Endothelial cell of coronary artery (primary cell): ENCODE results near the gene ZNF275. TPM values are rescaled to one million over a fixed set of nuclear protein-coding genes. Genes with fewer than 3 reads are reported as not detected.

Experiments used
- total RNA-seq: library from RNA; depleted of rRNA; stranded (reverse); fragments of >200 nt; gene quantifications from 2 replicates; pipeline ENCODE4 v1.2.3, GENCODE V29; 2014

ZNF275 gene, protein sequence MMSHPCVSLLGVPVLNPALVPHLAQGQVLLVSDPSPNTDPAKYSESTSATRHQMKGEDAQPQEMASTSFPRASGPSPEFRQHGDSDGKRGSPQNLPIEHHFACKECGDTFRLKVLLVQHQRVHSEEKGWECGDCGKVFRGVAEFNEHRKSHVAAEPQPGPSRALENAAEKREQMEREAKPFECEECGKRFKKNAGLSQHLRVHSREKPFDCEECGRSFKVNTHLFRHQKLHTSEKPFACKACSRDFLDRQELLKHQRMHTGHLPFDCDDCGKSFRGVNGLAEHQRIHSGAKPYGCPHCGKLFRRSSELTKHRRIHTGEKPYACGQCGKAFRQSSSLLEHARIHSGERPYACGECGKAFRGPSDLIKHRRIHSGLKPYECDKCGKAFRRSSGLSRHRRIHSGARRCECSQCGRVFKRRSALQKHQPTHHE
- 3.8 and 5.9 TPM in 2 replicates for total RNA-seq

GRCh38 chrX:153333821-153334653, at the start of gene ZNF275:
ZNF275 (plus strand) TSS chrX:153334153; CDS start chrX:153336680, 2,527 bp downstream.

DNA sequence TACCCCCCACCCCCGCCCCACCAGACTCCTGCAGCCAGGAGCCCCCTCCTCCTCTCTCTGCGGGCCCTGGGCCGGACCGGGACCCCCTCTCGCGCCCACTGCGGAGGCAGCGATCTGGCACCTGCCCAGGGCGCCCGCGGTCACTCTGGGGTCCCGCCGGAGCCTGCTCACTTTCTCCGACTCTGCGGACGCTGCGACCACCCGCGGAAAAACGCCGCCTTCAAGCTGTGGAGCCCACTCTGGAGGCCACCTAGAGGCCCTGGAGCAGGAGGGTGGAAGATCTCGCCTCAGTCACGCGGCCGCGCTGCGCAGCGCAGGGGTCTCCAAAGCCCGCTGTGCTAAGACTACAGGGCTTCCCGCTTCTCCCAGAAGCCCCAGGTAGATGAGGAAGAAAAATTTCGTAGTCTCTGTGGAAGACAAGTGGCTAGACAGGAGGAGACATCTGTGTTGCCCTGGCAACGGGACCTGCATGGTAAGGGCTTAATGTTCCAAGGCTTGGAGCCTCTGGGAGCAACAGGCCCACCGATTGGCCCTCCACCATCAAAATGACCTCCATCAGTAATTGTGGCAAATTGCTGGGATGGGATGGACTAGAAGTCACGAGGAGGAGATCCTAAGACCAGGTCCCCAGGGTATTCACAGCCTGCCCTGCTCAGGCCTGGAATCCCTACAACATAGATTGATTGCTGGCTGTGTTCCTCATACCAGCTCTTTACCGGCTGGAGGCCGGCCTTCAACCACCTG, 12.4 kb upstream of the ZNF275 start, which contains the start of gene PNMA6F:
PNMA6F (minus strand) TSS at position 387 of the 744 bp plus-strand sequence. CDS start 1,093 bp downstream, outside the sequence.

DNA sequence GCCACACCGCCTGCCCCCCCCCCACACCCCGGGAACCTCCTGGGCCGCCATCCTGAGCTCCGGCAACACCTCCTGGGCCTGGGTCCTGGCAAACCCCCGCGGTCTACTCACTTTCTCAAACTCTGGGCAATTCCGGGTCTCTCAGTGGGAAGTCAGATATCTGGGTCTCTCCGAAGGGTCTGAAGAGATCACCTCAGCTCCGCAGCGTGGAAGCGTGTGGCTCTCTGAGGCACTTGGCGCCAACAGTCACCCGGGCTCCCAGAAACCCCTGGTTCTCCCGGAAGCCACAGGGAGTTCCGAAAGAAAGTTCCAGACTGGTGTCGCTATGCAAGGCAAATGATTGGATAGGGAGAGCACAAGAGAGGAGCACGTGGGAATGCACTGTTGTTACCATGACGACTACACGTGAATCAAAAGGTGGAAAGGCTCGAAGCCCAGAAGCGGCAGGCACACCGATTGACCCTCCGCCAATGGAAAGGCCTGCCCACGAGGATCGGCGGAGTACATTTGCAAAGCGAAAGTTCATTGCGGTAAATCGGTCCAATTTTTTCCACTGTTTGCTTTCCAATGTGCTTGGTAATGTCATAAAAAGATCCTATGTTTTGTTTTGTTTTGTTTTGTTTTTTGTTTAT, 67.3 kb downstream of the ZNF275 start, which contains the start of gene PNMA6E:
PNMA6E (minus strand) TSS at position 218 of the 632 bp plus-strand sequence. CDS start 2,501 bp downstream, outside the sequence.

Other genes starting within 250 kb of the ZNF275 start
- gene MAGEA1, start 154.9 kb upstream of the ZNF275 start, total RNA-seq: not detected in 2 replicates
- gene PNMA6F, start 12.4 kb upstream of the ZNF275 start, total RNA-seq: not detected in 2 replicates
- not detected in 2 replicates for gene PNMA6E, start 67.2 kb downstream of the ZNF275 start, total RNA-seq
- 0.90 and 1.5 TPM in 2 replicates for gene ZFP92, start 77.3 kb downstream of the ZNF275 start, total RNA-seq
- gene TREX2, start 111.9 kb downstream of the ZNF275 start, total RNA-seq: 2.8 and 3.7 TPM in 2 replicates
- 18.8 and 21.3 TPM in 2 replicates for gene HAUS7, start 136.4 kb downstream of the ZNF275 start, total RNA-seq
- gene BGN, start 160.8 kb downstream of the ZNF275 start, total RNA-seq: 16.6 and 71.1 TPM in 2 replicates
- gene ATP2B3, start 183.5 kb downstream of the ZNF275 start, total RNA-seq: under 0.01 TPM in 2 replicates